Measurements from ENCODE around the gene DPEP1.
A peak's percentile ranks its signal among the peaks of the same experiment; 100 is the strongest.

Gene DPEP1

DNA sequence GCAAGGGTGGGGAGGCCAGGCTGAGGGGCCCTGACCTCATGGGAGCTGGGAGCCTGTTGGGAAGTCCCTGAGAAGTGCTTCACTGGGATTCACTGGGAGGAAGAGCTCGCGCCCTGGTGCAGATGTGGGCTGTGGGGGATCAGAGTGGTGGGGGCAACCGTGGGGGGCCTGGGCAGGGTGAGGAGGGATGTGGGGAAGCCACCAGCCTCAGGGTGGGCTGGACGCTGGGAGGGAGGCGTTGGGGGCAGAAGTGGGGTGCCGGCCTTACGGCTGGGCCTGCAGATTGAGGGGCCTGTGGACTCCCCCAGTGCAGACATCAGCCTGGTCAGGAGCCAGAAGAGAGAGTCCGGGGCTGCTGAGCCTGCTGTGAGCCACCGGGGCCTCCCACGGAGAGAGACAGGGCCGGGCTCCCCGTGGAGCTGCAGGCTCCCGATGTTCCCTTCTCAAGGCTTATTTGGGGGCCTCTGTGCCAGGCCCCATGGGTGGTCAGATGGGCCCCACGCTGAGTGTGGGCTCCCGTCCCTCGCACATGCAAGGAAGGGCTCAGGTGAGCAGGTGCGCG lies 7.8 kb downstream of the DPEP1 start:
- Histone ChIP-seq H3K9ac (ENCODE audit: low read length) (no peak overlapping the region), H3K36me3 (ENCODE audit: control insufficient read depth in 1 of 2, insufficient read depth in 2 of 2, low read length in 2 of 2) (no peaks in the 10 kb centered on the region), H3K14ac (ENCODE audit: low read length) (no peak overlapping the region), H2BK5ac (ENCODE audit: low read depth, low read length, poor library complexity) (no peak overlapping the region), H2AK5ac (ENCODE audit: low read length) (no peak overlapping the region), H3K4me3 (ENCODE audit: low read depth, low read length) (no peak overlapping the region), H3K18ac (ENCODE audit: low read length) (no peak overlapping the region), H3K4ac (ENCODE audit: low read depth, low read length) (no peak overlapping the region), H4K8ac (ENCODE audit: low read depth, low read length) (no peak overlapping the region), H3K79me1 (ENCODE audit: low read length) (no peaks in the 10 kb centered on the region), H3K79me2 (ENCODE audit: control insufficient read depth, insufficient read depth, low read length, poor library complexity) (no peaks in the 10 kb centered on the region), H2AFZ (ENCODE audit: insufficient read depth, low read length, poor library complexity) (no peak overlapping the region), H3K4me1 (ENCODE audit: control insufficient read depth in 1 of 2, insufficient read depth in 2 of 2, low read length in 2 of 2) (peaks cover 3 to 15% of the 10 kb centered on the region in 2 experiments), H3K23ac (ENCODE audit: low read length) (no peak overlapping the region), H2BK120ac (ENCODE audit: insufficient read depth, low read length, poor library complexity) (no peak overlapping the region), H3K27me3 (ENCODE audit: insufficient read depth, low read length) (no peaks in the 10 kb centered on the region), H2BK12ac (ENCODE audit: low read length) (no peak overlapping the region), H4K12ac (ENCODE audit: low read depth, low read length) (no peak overlapping the region), H3K27ac (ENCODE audit: low read depth, low read length) (no peak overlapping the region), H3K4me2 (ENCODE audit: low read length) (no peak overlapping the region), H4K91ac (ENCODE audit: low read depth, low read length) (no peak overlapping the region), H3K9me3 (ENCODE audit: insufficient read depth, low read depth, low read length) (peaks cover 3% of the 10 kb centered on the region)
- no peak for DNase-seq
- no CpG with 5 or more reads among the region's 18 CpGs for WGBS (ENCODE audit: extremely low coverage, insufficient coverage, insufficient read length)

GRCh38 chr16:89621698-89622409 lies 8.4 kb downstream of the DPEP1 start:
- H4K8ac ChIP-seq (ENCODE audit: low read depth, low read length): no peak overlapping the region
- H3K4me1 ChIP-seq (ENCODE audit: control insufficient read depth in 1 of 2, insufficient read depth in 2 of 2, low read length in 2 of 2): peaks cover 3 to 15% of the 10 kb centered on the region in 2 experiments
- H2BK5ac ChIP-seq (ENCODE audit: low read depth, low read length, poor library complexity): no peak overlapping the region
- no peaks in the 10 kb centered on the region for H3K79me1 ChIP-seq (ENCODE audit: low read length)
- no peak overlapping the region for H2AFZ ChIP-seq (ENCODE audit: insufficient read depth, low read length, poor library complexity)
- H4K91ac ChIP-seq (ENCODE audit: low read depth, low read length): no peak overlapping the region
- H3K9ac ChIP-seq (ENCODE audit: low read length): no peak overlapping the region
- no peaks in the 10 kb centered on the region for H3K36me3 ChIP-seq (ENCODE audit: control insufficient read depth in 1 of 2, insufficient read depth in 2 of 2, low read length in 2 of 2)
- H4K12ac ChIP-seq (ENCODE audit: low read depth, low read length): no peak overlapping the region
- no peaks in the 10 kb centered on the region for H3K27me3 ChIP-seq (ENCODE audit: insufficient read depth, low read length)
- H2BK12ac ChIP-seq (ENCODE audit: low read length): no peak overlapping the region
- DNase-seq: no peak
- peaks cover 3% of the 10 kb centered on the region for H3K9me3 ChIP-seq (ENCODE audit: insufficient read depth, low read depth, low read length)
- H2AK5ac ChIP-seq (ENCODE audit: low read length): no peak overlapping the region
- H3K4ac ChIP-seq (ENCODE audit: low read depth, low read length): no peak overlapping the region
- H3K4me3 ChIP-seq (ENCODE audit: low read depth, low read length): no peak overlapping the region
- no peak overlapping the region for H3K4me2 ChIP-seq (ENCODE audit: low read length)
- no CpG with 5 or more reads among the region's 32 CpGs for WGBS (ENCODE audit: extremely low coverage, insufficient coverage, insufficient read length)
- H2BK120ac ChIP-seq (ENCODE audit: insufficient read depth, low read length, poor library complexity): no peak overlapping the region
- no peak overlapping the region for H3K18ac ChIP-seq (ENCODE audit: low read length)
- H3K27ac ChIP-seq (ENCODE audit: low read depth, low read length): no peak overlapping the region
- no peak overlapping the region for H3K14ac ChIP-seq (ENCODE audit: low read length)
- no peaks in the 10 kb centered on the region for H3K79me2 ChIP-seq (ENCODE audit: control insufficient read depth, insufficient read depth, low read length, poor library complexity)
- no peak overlapping the region for H3K23ac ChIP-seq (ENCODE audit: low read length)

- Histone ChIP-seq H3K4me2 (ENCODE audit: low read length) (no peak overlapping the region), H2BK12ac (ENCODE audit: low read length) (no peak overlapping the region), H2AFZ (ENCODE audit: insufficient read depth, low read length, poor library complexity) (no peak overlapping the region), H3K4ac (ENCODE audit: low read depth, low read length) (no peak overlapping the region), H3K18ac (ENCODE audit: low read length) (no peak overlapping the region), H3K14ac (ENCODE audit: low read length) (no peak overlapping the region), H3K4me3 (ENCODE audit: low read depth, low read length) (no peak overlapping the region), H3K9ac (ENCODE audit: low read length) (no peak overlapping the region), H3K79me1 (ENCODE audit: low read length) (no peaks in the 10 kb centered on the region), H3K9me3 (ENCODE audit: insufficient read depth, low read depth, low read length) (peaks cover 3% of the 10 kb centered on the region), H4K8ac (ENCODE audit: low read depth, low read length) (no peak overlapping the region), H2BK5ac (ENCODE audit: low read depth, low read length, poor library complexity) (no peak overlapping the region), H3K27me3 (ENCODE audit: insufficient read depth, low read length) (no peaks in the 10 kb centered on the region), H3K79me2 (ENCODE audit: control insufficient read depth, insufficient read depth, low read length, poor library complexity) (no peaks in the 10 kb centered on the region), H3K4me1 (ENCODE audit: control insufficient read depth in 1 of 2, insufficient read depth in 2 of 2, low read length in 2 of 2) (peaks cover 3 to 15% of the 10 kb centered on the region in 2 experiments), H3K36me3 (ENCODE audit: control insufficient read depth in 1 of 2, insufficient read depth in 2 of 2, low read length in 2 of 2) (no peaks in the 10 kb centered on the region), H2BK120ac (ENCODE audit: insufficient read depth, low read length, poor library complexity) (no peak overlapping the region), H4K91ac (ENCODE audit: low read depth, low read length) (no peak overlapping the region), H3K27ac (ENCODE audit: low read depth, low read length) (peak overlapping the region; percentile 29), H4K12ac (ENCODE audit: low read depth, low read length) (no peak overlapping the region), H3K23ac (ENCODE audit: low read length) (no peak overlapping the region), H2AK5ac (ENCODE audit: low read length) (no peak overlapping the region)
- WGBS (ENCODE audit: extremely low coverage, insufficient coverage, insufficient read length): no CpG with 5 or more reads among the region's 28 CpGs
- peak; percentile 53 to 64 for DNase-seq
Observed at GRCh38 chr16:89623511-89624261, 10.2 kb downstream of the DPEP1 start.

DNA sequence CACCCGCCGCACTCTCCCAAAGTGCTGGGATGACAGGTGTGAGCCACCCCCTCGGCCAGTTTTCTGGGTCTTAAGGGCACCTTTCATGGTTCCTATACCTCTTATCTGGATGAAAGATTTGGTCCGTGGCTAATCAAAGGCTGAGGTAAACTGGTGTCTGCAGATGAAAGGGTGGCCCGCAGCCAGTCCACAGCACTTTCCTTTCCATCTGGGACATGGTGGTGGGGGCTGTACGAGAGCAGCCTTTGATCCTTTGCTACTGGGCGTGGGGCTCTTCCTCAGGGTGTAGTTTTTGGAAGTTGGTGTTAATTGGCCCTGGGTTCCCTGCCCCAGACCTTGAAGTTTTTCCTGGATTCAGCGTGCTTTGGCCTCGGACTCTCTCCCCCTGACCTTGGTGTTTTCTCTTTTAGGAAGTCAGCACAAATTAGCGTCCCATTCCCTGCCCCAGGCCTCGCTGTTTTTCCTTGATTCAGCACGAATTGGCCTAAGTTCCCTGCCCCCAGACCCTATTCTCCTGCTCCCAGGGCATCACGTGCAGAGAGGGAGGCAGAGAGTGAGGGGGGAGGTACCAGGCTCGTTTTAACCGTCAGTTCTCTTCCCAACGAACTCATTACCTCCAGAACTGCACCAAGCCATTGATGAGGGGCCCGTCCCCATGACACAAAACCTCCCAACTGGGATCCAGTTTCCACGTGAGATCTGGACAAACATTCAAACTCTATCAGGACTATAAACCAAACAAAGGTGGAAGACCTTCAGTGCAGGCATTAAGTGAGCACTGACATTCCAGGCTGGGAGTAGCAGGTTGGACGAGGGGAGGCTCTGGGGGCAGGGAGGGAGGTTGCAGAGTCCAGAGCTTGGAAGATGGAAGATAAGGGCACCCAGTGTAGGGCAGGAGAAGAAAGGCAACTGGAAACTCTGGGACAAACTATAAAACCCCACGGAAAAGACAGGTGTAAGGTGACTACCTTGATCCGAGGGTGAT lies 11.6 kb downstream of the DPEP1 start:
- peaks cover 3 to 15% of the 10 kb centered on the region in 2 experiments for H3K4me1 ChIP-seq (ENCODE audit: control insufficient read depth in 1 of 2, insufficient read depth in 2 of 2, low read length in 2 of 2)
- H4K91ac ChIP-seq (ENCODE audit: low read depth, low read length): no peak overlapping the region
- H3K27ac ChIP-seq (ENCODE audit: low read depth, low read length): no peak overlapping the region
- H3K79me2 ChIP-seq (ENCODE audit: control insufficient read depth, insufficient read depth, low read length, poor library complexity): no peaks in the 10 kb centered on the region
- peaks cover 5% of the 10 kb centered on the region for H3K9me3 ChIP-seq (ENCODE audit: insufficient read depth, low read depth, low read length)
- no peak overlapping the region for H2BK5ac ChIP-seq (ENCODE audit: low read depth, low read length, poor library complexity)
- H3K36me3 ChIP-seq (ENCODE audit: control insufficient read depth in 1 of 2, insufficient read depth in 2 of 2, low read length in 2 of 2): no peaks in the 10 kb centered on the region
- no peak overlapping the region for H3K4me3 ChIP-seq (ENCODE audit: low read depth, low read length)
- H4K8ac ChIP-seq (ENCODE audit: low read depth, low read length): no peak overlapping the region
- no peaks in the 10 kb centered on the region for H3K79me1 ChIP-seq (ENCODE audit: low read length)
- H2AFZ ChIP-seq (ENCODE audit: insufficient read depth, low read length, poor library complexity): no peak overlapping the region
- no peak overlapping the region for H3K23ac ChIP-seq (ENCODE audit: low read length)
- no peaks in the 10 kb centered on the region for H3K27me3 ChIP-seq (ENCODE audit: insufficient read depth, low read length)
- H3K14ac ChIP-seq (ENCODE audit: low read length): no peak overlapping the region
- no peak for DNase-seq
- no peak overlapping the region for H3K4ac ChIP-seq (ENCODE audit: low read depth, low read length)
- H2AK5ac ChIP-seq (ENCODE audit: low read length): no peak overlapping the region
- no peak overlapping the region for H4K12ac ChIP-seq (ENCODE audit: low read depth, low read length)
- H3K4me2 ChIP-seq (ENCODE audit: low read length): no peak overlapping the region
- H3K9ac ChIP-seq (ENCODE audit: low read length): no peak overlapping the region
- no CpG with 5 or more reads among the region's 21 CpGs for WGBS (ENCODE audit: extremely low coverage, insufficient coverage, insufficient read length)
- H2BK12ac ChIP-seq (ENCODE audit: low read length): no peak overlapping the region
- H2BK120ac ChIP-seq (ENCODE audit: insufficient read depth, low read length, poor library complexity): no peak overlapping the region
- no peak overlapping the region for H3K18ac ChIP-seq (ENCODE audit: low read length)

All from trophoblast cell (in vitro differentiated cells and primary cell).